ENCODE data around the gene PSMC3.

PSMC3 gene

DNA sequence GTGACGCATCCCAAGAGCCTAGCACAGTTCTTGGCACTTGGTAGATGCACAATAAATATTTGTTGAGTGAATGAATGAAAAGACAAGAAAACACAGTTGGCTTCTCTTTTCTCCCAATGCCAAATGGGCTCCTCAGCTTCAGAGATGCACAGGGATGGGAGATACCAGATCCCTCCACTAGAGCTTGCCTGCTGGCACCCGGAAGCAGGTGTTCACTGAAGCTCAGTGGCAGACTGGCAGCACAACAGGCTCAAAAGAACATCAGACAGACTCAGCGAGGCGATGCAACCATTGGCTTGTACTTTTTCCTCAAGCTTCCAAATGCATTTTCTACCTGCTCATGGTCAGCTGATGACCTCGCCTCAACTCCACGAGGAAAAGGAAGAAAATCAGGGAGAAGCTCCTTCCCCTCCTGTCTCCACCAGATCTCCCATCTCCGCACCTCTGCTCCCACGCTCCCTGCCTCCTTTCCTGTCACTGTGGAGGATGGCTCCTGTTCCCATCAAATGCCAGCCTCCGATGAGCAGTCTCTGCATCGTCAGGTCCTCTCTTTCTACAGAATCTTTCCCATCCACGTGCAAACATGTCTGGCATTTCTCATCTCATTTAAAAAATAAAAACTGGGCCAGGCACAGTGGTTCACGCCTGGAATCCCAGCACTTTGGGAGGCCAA is 16.9 kb upstream of the PSMC3 start:
- TF ChIP-seq, protein P1, sequence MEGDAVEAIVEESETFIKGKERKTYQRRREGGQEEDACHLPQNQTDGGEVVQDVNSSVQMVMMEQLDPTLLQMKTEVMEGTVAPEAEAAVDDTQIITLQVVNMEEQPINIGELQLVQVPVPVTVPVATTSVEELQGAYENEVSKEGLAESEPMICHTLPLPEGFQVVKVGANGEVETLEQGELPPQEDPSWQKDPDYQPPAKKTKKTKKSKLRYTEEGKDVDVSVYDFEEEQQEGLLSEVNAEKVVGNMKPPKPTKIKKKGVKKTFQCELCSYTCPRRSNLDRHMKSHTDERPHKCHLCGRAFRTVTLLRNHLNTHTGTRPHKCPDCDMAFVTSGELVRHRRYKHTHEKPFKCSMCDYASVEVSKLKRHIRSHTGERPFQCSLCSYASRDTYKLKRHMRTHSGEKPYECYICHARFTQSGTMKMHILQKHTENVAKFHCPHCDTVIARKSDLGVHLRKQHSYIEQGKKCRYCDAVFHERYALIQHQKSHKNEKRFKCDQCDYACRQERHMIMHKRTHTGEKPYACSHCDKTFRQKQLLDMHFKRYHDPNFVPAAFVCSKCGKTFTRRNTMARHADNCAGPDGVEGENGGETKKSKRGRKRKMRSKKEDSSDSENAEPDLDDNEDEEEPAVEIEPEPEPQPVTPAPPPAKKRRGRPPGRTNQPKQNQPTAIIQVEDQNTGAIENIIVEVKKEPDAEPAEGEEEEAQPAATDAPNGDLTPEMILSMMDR (IDR thresholded peaks at IDR 0.05; ENCODE audit: insufficient read depth, low read length, poor library complexity, severe bottlenecking) = no peak
- no peak for DNase-seq (ENCODE audit: extremely low read depth, insufficient read length)

DNA sequence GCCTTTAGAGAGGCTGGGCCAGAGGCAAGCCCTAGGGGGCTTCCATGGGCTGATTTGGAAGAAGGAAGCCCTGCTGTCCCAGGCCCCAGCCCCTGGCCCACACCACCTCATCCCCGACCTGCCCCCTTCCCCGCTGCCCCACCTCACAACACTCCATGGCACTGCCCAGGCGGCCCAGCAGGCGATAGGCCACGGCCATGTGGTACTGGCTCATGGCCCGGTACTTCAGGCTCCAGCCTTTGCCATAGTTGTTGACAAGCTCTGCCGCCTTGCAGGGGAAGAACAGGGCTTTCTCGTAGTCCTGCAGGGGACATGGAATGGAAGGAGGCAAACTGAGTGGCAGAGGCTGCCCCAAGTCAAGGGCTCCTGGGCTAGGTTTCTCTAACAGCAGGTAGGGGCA is 16.3 kb upstream of the PSMC3 start:
- Histone ChIP-seq H3K4me3 (replicated peaks; ENCODE audit: low read depth, low read length) (no peak overlapping the region), H3K27me3 (replicated peaks; ENCODE audit: control insufficient read depth, insufficient read depth, low read length) (no peaks in the 10 kb centered on the region), H3K36me3 (ENCODE audit: control insufficient read depth, insufficient read depth, low read length) (no peaks in the 10 kb centered on the region)
- no peak for DNase-seq (ENCODE audit: extremely low read depth, insufficient read length)
- TF ChIP-seq, protein P1 (IDR thresholded peaks at IDR 0.05; ENCODE audit: insufficient read depth, low read length, poor library complexity, severe bottlenecking) = no peak

More for the DNA sequence above, 16.9 kb upstream of the PSMC3 start:
- Histone ChIP-seq H3K36me3 (ENCODE audit: control insufficient read depth, insufficient read depth, low read length) (no peaks in the 10 kb centered on the region), H3K4me3 (replicated peaks; ENCODE audit: low read depth, low read length) (no peak overlapping the region), H3K27me3 (replicated peaks; ENCODE audit: control insufficient read depth, insufficient read depth, low read length) (no peaks in the 10 kb centered on the region)

DNA sequence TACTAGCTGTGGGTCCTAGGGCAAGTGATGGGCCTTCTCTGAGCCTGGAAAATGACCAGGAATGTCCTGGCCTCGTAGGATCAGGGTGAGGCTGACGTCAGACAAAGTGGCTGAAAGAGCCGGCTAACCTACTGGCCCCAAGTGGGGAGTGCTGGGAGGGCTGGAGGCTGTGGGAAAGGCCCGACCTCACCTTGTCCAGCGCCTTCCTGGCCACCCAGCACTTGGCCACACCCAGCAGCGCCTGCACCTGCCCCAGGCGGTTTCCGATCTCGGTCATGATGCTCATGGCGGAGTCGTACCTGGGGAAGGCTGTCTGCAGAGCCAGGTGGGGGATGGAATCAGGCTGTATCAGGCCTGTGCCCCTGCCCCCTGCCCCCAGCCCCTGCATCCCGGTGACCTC is 15.2 kb upstream of the PSMC3 start:
- DNase-seq (ENCODE audit: extremely low read depth, insufficient read length) = no peak
- H3K36me3 ChIP-seq (ENCODE audit: control insufficient read depth, insufficient read depth, low read length) = no peaks in the 10 kb centered on the region
- H3K4me3 ChIP-seq (replicated peaks; ENCODE audit: low read depth, low read length) = no peak overlapping the region
- no peaks in the 10 kb centered on the region for H3K27me3 ChIP-seq (replicated peaks; ENCODE audit: control insufficient read depth, insufficient read depth, low read length)
- TF ChIP-seq, protein P1 (IDR thresholded peaks at IDR 0.05; ENCODE audit: insufficient read depth, low read length, poor library complexity, severe bottlenecking) = no peak

DNA sequence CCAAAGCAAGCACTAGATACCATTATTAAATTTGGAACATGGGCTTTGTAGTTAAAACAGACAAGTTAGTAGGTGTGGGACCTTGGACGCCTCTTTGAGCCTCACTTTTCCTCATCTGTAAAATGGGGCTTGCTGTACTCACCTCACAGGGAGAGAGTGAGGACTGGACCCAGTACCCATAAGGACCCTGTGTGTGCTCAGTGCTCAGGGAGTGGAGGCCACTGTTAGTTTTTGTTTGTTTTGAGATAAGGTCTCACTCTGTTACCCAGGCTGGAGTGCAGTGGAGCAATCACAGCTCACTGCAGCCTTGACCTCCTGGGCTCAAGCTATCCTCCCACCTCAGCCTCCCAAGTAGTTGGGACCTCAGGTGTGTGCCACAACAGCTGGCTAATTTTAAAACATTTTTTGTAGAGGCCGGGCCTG is 13.8 kb upstream of the PSMC3 start:
- TF ChIP-seq, protein P1 (IDR thresholded peaks at IDR 0.05; ENCODE audit: insufficient read depth, low read length, poor library complexity, severe bottlenecking) = no peak
- Histone ChIP-seq H3K36me3 (ENCODE audit: control insufficient read depth, insufficient read depth, low read length) (no peaks in the 10 kb centered on the region), H3K27me3 (replicated peaks; ENCODE audit: control insufficient read depth, insufficient read depth, low read length) (no peaks in the 10 kb centered on the region), H3K4me3 (replicated peaks; ENCODE audit: low read depth, low read length) (no peak overlapping the region)
- DNase-seq (ENCODE audit: extremely low read depth, insufficient read length) = no peak

DNA sequence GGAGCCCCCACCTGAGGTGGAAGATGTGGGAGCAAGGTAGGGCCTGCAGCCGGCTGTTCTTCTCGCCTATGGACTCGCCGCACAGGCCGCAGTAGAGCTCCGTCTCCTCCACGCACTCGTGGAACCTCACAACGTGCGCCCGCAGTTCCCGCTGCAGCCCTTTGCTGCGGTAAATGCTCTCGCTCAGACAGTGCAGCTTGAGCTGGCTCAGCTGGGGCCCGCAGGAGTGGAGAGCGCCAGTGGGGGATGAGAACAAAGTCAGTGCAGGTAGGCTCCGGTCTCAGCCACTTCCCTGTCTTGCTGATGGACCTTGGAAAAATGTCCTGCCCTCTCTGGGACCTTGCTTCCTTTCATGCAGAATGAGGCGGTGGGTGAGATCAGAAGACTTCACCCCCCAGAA is 12.5 kb upstream of the PSMC3 start:
- Histone ChIP-seq H3K36me3 (ENCODE audit: control insufficient read depth, insufficient read depth, low read length) (no peaks in the 10 kb centered on the region), H3K27me3 (replicated peaks; ENCODE audit: control insufficient read depth, insufficient read depth, low read length) (no peaks in the 10 kb centered on the region), H3K4me3 (replicated peaks; ENCODE audit: low read depth, low read length) (no peak overlapping the region)
- TF ChIP-seq, protein P1 (IDR thresholded peaks at IDR 0.05; ENCODE audit: insufficient read depth, low read length, poor library complexity, severe bottlenecking) = no peak
- DNase-seq (ENCODE audit: extremely low read depth, insufficient read length) = no peak

Data from GM06990 (cell line).